Superior temporal gyrus (tissue), 1 donor: ENCODE measurements around the gene AEBP1.

ENCODE experiments used
- DNase-seq: peaks from one replicate; pipeline ENCODE4 v3.0.0-alpha.2; 2016; ENCODE audit errors: extremely low spot score

The AEBP1 gene

DNA sequence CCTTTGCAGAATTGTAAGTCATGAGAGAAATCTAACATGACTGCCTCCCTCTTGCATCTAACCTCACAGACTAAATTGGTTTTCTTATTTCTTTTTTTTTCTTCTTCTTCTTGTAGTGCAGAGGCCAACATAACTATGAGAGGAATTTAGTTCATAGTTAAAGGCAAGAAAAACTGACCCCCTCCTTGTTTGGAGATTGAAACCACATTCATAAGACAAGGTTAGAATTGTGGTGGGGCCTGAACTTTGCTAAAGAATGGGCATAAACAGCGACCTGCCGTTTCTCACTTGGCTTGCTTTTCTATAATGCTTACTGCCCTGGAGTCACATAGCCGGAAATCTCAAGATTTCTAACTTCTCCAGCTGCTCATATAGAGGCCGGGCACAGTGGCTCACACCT lies 19.4 kb upstream of the AEBP1 start:
- no peak for DNase-seq

- DNase-seq: no peak
Observed at GRCh38 chr7:44085546-44085945, 18.6 kb upstream of the AEBP1 start.

- no peak for DNase-seq
Observed at GRCh38 chr7:44086627-44087026, 17.5 kb upstream of the AEBP1 start.

GRCh38 chr7:44087911-44088838 lies 16.0 kb upstream of the AEBP1 start:
- DNase-seq: no peak

DNA sequence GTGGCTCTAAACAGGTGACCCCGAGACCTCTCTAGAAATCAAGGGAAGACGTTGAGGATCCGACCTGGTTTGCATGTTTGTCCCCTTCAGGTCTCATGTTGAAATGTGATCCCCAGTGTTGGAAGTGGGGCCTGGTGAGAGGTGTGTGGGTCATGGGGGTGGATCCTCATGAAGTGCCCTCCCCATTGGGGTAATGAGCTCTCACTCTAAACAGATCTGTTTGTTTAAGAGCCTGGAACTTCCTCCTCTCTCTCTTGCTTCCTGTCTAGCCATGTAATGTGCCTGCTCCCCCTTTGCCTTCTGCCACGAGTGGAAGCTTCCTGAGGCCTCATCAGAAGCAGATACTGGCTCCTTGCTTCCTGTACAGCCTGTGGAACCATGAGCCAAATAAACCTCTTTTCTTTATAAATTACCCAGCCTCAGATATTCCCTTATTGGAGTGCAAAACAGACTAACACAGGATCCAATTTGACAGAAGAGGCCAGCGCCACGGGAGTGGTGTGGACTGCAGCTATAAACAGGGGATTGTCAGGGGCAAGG lies 11.0 kb upstream of the AEBP1 start:
- DNase-seq: no peak

DNA sequence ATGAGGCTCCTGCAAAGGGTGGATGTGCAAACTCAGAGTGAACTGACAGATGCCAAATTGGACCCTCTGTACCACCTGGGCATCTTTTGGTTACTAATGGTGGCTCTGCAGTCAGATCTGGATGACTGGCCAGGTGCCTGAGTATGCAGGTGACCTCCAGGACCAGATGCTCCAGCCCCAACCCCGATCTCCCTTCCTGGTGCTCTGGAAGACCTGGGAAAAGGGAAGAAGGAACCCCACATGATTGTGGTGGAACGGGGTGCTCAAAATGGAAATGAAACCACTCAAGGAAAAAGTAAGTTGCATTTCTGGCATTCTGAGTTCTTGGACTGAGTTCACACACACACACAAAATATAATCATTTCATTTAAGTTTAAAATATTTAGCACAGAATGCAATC lies 9.8 kb upstream of the AEBP1 start:
- DNase-seq: no peak

DNA sequence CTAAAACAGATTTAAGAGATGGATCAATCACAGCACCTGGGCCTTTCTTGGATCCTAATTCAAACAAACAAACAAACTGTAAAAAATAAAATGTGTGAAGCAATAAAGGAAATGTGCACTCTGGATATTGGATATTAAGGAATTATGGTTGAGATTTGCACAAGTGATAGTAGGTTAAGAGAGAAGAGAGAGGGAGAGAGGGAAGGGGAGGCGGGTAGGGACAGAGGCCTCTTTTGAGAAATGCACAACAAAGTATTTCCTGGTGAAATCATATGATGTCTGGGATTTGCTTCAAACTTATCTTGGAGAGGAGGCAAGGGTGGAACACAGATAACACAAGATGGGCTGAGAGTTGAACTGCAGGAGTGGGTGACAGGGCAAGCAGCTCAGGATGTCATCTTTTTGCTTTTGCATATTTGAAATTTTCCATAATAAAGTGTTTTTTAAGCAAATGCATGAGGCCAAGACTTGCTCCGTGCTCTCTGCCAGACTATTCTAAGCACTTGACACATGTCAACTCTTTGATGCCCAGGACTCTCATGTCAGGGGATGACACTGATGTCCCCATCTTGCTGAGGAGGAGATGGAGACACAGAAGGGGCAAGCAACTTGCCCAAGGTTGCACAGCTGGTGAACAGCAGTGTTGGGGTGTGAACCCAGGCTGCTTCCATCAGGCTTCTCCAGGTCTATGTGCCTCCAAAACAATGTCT lies 9.1 kb upstream of the AEBP1 start:
- no peak for DNase-seq

DNA sequence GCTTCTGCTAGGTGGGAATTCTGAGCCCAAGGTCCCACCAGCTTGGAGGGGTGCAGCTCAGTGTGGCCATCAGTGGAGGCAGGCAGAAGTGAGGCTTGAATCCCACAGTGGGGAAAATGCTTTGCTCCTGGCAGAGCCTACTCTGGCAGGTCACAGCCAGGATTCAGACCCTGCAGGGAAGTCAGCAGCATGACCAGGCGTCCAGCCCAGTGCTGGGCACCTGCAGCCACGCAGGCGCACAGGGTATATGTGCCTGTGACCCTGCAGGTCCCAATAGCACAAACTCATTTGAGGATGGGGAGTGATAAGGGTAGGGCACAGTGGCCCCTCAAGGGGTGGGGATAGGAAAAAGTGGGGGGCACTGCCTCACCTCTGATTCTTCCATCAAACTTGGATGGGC lies 8.4 kb upstream of the AEBP1 start:
- DNase-seq: no peak

DNA sequence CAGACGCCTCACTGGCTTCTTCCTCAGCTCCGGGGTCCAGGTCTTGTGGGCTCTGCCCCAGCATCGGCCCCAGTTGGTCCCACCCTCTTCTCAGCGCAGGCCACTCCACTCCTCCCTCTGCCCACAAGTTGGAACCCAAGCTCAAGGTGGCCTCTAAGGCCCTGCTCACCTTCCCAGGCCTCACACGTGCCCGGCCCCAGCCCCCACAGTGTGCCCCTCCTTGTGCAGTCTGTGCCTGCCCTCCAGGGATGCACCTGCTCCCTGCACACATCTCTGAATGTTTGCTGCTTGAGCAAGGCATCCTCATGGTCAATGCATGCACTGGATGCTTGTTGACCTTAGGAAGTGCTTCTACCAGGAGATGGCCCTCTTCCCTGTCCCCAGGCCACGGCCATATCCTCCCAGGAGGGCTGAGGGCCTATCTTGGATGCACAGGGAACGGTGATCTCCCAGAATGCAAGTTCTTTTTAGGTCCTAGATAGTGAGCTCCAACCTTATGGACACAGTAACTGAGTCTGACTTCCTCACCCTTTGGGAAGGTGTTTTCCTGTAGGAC lies 7.7 kb upstream of the AEBP1 start:
- DNase-seq: no peak

- no peak for DNase-seq
Observed at GRCh38 chr7:44097064-44097932, 6.8 kb upstream of the AEBP1 start.

GRCh38 chr7:44098092-44099068 lies 5.8 kb upstream of the AEBP1 start:
- DNase-seq: no peak

DNA sequence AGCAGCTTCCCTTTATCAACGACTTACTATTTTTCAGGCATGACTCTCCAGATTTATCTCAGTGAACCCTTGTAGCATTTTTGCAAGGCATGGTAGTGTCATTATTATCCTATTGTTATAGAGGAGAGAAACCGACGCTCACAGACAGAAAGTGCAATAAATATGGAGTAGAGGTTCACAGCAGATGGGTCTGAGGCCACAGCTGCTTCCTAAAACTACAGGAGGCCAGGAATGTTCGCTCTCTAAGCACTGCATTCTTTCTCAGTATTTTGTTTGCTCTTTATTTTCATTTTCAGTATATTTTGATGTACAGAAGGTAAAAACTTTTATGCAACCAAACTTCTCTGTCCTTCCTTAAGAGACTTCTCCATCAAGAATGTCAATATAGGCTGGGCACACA lies 4.5 kb upstream of the AEBP1 start:
- no peak for DNase-seq

- no peak for DNase-seq
Observed at GRCh38 chr7:44100458-44101302, 3.5 kb upstream of the AEBP1 start.

- no peak for DNase-seq
Observed at GRCh38 chr7:44101303-44101965, 2.7 kb upstream of the AEBP1 start.

- DNase-seq: no peak
Observed at GRCh38 chr7:44101966-44102845, 1.9 kb upstream of the AEBP1 start.

- DNase-seq: no peak
Observed at GRCh38 chr7:44102846-44103565, 1.1 kb upstream of the AEBP1 start.

DNA sequence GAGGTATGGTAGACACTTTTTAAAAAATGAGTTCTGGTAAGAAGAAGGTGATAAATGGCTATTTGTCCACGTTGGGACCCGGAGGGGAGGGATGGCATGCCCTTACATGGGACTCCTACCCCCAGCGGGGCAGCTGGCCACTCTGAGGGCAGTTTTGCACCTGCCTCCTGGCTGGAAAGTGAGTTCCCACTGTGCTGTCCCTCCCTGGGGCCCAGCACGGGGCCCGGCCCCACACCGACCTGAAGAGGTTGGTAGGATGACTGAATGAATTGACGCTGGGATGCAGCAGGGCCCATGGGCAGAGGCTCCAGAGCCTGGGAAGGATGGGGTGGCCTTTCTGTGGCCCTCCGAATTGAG lies 601 bp upstream of the AEBP1 start:
- no peak for DNase-seq
